CD4-positive, alpha-beta T cell treated with Interleukin-4 for 4 hours (primary cell): ENCODE results near the gene OMA1.

Experiments
- DNase-seq: peaks from one replicate; pipeline ENCODE4 v3.0.0-alpha.2; 2020

The OMA1 gene

DNA sequence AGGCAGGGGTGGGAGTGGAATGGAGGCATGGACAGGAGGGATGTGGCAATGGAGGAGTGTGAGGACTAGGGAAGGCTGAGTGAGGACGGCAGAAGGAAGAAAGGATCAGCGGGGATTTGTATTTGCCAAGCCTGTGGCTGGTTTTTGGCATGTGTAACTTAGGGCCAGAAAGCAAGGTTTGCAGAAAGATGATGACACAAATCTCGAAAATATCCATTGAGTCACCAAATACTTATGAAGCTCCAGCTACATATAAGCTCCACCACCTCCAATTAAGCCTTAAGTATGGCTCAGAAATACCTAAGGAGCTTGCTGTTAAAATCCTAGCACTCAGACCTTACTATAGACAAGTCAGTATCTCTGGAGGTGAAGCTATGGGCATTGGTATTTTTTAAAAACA is 90.1 kb downstream of the OMA1 start:
- no peak for DNase-seq

DNA sequence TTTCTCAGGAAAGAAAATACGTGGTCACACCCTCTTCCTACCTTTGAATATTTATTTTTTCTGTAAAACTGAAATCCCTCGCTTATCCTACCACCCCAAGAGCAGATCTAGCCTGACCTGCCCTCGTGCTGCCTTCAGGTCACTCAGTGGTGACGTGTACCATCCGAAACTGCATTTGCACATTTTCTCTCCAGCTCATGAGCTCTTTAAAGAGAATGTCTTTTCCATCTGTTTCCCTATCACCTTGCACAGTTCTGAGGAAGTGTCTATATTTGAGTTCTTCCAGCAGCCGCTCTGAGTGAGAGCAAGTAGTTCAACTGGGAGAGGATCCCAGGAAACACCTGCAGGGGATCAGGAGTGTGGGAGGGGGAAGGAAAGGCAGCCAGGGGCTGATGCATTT is 91.7 kb downstream of the OMA1 start:
- no peak for DNase-seq

DNA sequence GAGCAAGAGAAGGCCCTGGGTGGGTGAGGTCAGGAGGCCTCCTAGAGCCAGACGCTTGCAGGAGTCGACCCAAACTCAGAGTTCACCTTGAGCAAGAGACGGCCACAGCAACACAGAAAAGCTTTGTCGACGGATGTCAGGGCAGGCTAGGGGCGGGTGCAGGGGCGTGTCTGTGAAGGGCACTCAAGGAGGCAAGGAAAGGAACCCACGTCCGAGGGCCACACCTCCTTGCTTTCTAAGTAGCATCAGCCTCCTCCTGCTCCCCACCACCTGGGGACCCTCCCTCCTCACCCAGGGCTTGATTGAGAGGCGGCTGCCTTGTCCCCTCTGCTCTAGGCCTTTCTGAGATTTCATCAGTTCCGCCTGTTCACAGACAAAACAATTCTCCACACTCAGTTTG is 92.1 kb downstream of the OMA1 start:
- DNase-seq, result no peak

DNA sequence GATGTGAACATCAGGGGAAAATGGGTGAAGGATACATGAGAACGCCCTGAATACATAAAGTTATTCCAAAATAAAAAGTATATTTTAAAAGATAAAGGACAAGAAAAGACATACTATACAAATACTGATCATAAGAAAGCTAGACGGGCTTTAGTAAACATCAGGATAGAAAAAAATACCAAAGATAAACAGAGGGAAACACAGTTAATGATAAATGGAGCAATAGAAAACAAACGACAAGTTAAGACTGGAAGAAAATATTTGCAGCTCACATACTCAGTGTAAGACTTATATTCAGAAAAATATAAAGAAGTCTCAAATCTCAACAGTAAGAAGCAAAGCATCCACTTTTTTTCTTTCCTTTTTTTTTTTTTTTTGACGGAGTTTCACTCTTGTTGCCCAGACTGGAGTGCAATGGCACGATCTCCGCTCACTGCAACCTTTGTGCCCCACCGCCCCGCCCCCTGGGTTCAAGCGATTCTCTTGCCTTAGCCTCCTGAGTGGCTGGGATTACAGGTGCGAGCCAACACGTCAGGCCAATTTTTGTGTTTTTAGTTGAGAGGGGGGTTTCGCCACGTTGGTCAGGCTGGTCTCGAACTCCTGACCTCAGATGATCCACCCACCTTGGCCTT is 94.8 kb downstream of the OMA1 start:
- no peak for DNase-seq

DNA sequence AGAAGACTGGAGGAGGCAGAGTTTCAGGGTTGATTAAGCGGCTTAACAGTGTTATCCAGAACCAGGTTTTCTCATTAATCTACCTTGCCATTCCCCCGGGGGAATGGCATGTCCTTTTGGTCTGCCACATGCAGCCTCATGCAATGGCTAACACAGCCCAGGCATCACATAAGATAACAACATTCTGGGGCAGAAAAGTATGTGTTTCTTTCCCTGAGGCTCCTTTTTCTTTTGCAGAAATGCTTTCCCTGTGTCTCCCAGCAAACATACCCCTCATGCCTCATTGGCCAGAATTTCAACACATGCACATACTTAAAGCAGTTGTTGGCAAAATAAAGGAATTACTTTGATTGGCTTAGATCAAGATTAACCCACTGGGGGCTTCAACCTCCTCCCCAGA is 98.6 kb downstream of the OMA1 start:
- DNase-seq, result no peak

DNA sequence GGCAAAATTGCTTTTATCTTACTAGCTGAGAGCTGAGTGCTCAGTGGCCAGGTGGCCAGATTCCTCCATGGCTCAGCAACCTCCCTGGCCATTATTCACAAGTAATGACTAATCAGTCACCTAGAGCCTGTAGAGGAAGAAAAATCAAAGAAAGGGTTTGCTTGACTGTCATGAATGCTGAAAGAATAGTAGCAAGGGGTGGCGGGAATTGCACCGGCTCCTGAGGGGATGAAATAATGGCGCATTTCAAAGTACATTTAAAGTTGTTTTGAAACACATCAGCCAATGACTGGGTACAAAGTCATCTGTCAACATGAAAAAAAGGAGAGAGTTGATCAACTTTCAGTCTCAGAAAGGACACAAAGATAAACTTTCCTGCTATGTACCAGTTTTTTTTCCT is 99.5 kb downstream of the OMA1 start:
- DNase-seq, result no peak

DNA sequence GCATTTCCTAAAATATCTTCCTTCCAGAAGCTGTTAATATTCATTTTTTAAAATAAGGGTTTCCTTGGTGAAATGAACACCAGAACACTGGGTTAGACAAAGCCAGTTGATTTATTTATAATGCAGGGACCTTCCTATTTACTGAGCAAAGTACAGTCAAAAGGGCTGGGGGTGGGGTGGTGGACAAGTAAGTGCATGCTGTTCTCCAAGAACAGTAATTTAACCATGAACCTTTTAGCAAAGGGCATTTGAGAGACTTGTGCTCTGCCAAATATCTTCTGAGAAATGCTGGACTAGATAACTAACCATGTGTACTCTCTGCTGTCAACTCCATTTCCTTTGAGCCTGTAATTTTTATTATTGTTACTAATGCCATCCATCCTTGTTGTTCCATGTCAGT is 100.2 kb downstream of the OMA1 start:
- DNase-seq, result no peak

DNA sequence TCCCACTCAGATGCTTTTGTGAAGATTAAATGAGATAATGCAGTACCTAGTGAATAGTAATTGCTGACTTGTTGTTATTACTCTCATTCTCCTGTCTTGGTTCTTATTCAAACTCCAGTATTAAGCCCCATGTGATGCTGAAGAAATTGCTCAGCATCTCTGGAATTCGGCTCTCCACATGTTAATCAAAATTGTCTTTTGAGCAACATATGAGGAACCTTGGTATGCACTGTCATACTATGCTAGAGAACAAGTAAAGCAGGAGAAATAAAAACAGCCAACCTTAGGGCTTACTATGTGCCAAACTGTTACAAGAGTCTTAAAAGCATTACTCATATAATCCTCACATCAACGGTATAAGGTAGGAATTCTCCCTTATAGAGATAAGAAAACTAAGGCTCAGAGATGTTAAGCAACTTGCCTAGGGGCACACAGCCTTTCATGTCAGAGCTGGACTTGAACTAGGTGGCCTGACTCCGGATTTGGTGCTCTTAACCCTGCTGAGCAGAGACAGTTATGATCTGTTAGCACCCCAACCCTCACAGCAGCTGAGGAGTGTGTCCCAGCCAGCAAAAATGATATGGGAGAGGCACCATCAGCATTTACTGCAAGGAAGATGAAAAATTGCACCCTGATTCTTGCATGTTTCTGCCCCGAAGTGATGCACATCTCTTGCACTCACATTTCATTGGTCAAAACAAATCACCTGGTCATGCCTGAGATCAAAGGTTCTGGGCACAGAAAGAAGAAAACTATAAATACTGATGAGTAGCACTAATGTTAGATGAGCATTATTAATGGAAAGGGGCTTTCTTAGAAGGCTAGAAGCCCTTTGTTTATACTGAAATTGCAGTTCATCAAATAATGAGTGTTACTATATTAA is 102.3 kb downstream of the OMA1 start:
- no peak for DNase-seq

DNA sequence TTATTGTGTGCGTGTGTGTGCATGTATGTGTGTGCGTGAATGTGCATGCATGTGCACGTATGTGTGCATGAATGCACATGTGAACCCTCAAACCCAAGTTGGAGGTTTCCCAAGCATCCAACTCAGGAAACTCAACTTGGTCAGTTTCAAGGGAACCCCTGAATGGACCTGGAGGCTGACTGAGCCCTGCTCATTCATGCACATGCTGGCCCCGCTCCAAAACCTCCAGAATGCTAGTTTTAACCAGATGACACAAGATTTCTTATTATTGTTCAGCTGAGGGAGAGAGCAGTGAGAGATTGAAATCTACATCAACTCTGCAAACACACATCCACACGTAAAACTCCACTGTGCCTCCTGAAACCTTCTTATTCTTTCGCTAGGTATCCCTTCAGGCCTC is 104.4 kb downstream of the OMA1 start:
- no peak for DNase-seq

DNA sequence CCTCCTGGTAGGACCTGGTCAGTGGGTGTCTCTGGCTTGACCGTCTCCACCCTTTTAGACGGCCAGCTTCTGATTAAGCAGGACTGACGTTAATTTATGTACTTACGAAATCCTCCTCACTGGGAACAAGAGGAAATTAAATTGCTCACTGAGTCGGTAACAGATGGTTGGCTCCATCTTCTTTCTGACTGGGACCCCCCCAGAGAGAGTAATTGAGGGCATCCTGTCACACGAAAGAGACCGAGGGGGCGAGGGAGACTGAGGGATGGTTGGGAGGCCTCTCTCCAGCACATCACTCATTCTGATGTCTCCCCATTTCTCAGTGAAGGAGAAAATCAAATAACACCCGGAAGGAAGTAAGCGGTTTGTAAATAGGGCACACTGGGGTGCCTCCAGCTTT is 104.8 kb downstream of the OMA1 start:
- no peak for DNase-seq

DNA sequence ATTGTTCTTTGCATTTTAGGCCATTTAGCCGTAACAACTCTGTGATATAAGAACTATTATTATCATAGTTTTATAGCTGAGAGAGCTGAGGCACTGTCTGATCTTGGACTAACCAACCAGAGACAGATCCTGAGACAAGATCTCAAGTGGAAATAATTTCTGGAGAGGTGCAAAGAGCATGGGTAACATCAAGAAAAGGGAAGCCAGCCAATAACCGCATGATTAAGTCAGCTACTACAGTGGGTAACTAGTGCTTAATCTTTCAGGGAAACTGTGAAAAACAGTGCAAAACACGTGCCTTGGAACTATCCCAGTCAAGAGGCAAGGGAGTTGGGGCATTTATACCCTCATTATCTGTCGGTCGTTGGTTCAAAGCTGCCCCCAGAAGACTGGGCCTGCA is 105.8 kb downstream of the OMA1 start:
- no peak for DNase-seq

DNA sequence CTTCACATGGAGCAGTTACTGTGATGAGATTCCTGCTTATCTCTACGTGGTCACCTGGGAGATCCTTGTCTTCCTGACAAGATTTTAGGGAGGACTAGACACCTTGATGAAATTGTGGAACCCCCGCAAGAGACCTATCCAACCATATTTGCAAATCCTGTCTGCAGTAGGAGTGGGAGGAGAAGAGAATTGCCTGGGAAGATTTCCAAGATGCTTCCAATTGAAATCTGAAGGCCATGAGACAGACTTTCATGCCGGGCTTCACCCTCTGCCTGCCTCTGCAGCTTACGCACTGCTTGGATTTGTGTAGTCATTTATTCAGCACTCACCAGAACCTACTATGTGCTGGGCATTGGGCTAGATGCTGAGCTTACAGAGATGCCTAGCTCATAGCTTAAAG is 106.6 kb downstream of the OMA1 start:
- DNase-seq, result no peak

DNA sequence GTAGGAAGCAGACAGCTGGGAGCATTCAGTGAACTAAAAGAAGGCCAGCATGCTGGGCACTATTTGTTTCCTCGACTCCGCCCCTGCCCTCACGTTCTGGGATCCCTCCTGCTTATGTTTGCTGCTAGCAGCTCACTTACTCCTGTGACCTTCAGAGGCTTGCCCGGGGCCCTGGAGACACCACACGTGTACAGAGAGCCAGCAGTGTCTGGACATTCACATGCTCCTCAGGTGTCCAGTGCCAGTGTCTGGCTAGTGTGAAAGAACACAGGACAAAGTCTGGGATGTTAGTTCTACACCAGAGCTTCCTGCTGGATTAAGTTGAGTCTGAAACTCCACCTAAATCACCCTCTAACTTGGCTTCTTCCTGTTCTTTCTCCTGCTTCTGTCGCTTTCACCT is 108.1 kb downstream of the OMA1 start:
- DNase-seq, result no peak

DNA sequence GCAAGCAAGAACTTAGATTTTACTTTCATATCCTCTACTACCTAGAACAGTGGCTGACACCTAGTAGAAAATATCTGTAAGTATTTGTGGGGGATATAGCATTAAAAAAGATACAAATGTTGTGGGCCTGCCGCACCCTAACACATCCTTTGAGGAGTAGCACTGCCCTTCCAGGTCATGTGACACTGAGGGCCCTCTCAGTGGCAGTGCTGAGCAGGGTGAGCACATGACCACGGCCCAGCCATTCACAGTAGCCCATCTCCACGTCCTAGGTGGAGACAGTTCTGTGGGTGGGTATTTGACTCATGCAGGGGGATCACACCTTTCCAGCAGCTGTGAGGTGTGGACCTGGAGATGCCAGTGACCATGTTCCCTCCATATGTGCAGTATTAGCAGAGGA is 108.9 kb downstream of the OMA1 start:
- no peak for DNase-seq

DNA sequence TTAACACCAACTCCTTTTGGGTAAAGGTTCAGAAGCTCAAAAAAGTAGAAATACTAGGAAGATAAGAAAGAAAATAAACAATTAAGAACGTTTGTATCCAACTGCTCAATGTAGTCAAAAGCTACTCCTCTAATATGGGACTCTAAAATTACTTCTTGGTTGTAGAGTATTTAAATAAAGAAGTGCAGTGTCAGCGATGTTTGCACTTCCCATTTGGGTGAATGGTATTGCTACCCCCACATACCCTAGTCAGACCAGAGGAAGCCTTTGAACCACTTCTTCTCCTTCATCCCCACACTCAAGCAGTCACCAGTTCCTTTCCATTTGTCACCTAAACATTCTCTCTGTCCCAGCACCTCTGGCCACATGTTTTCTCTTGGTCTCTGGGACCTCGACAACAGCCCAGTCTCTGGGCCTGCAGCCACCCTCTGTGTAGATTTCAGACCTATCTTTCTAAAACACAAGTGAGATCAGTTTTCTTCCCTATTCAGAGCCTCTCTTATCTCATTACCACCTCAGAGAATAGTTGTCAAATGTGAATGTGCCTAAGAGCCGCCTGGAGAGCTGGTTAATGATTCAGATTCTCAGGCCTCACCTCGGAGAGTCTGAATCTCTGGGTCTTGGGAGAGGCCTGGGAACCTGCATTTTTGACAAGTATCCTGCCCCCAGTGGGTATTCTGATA is 109.8 kb downstream of the OMA1 start:
- no peak for DNase-seq

DNA sequence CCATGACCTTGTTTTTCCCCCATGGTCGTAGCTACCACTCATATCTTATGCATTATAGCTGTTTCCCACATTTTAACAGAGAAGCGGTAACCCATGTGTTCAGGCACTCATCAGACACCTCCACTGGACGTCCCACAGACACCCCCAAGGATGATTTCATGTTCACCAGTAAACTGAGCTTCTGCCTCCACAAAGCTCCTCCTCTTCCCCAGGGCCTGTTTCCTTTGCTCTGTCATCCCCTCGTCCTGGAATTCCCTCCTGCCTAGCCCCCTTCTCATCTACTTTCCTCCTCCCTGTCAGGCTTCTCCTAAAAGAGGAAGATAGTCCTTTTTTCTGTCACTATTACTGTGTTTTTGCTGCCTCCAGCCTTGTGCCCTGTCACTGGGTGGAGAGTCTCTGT is 111.2 kb downstream of the OMA1 start:
- DNase-seq, result no peak

DNA sequence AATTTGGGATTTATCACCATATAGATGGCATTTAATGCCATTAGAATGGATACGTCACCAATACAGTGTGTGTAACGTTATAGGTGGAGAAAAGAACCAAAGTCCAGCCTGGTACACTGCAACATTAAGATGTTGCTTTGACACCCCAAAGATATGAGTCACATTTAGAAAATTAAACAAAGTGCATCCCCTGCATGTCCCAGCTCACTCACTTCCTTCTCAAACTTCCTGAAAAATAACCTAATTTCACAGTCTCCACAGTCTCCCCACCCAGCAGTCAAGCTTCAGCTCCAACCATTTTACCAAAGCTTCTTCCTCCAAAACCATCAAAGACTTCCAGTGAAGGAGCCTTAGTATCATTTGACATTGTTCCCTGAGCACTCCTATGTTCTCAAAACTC is 111.9 kb downstream of the OMA1 start:
- no peak for DNase-seq

DNA sequence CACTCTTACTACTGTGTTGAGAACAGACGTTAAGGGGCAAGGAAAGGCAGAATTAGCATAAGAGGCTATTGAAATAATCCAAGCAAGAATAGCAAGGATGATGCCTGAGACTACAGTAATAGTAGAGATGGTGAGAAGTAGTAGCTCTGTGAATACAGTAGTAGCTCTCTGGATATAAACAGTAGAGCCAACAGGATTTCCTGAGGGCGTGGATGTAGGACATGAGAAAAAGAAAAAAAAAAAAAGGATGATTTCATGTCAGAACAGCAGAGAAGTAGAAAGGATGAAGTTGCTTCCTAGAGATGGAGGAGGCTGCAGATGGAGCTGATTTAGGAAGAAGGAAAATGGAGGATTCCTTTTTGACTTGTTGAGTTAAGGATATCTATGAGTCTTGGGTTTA is 112.3 kb downstream of the OMA1 start:
- no peak for DNase-seq

DNA sequence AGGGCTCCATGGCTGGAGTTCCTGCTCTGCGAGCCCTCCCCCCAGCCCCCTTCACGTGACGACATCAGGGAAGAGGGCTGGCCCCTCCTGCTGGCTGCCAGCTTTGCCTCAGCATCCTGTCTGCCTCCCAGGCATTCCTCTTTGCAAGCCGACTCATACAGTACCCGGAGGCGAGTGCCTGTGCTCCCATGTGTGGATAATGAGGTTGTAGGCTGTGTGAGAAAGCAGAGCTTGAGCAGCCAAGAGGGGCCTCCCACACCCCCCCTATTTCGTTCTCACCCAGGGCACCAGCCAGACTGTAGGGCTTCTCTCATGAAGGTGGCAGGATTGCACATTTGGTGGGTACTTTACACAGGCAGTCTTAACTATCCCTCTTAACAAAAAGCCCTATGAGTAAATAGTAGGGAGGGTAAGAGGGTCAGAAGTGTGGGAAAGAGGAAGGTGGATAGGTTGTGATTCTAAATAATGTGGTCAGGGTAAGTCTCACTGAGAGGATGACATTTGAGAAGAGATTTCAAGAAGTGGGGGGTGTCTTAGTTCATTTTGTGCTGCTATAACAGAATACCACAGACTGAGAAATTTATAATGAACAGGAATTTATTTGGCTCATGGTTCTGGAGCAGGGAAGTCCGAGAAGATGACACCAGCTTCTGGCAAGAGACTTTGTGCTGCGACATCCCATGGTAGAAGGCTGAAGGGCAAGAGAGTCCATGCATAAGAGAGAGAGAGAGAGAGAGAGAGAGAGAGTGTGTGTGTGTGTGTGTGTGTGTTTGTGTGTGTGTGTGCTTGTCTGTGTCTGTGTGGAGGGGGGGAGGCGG is 113.5 kb downstream of the OMA1 start:
- no peak for DNase-seq

DNA sequence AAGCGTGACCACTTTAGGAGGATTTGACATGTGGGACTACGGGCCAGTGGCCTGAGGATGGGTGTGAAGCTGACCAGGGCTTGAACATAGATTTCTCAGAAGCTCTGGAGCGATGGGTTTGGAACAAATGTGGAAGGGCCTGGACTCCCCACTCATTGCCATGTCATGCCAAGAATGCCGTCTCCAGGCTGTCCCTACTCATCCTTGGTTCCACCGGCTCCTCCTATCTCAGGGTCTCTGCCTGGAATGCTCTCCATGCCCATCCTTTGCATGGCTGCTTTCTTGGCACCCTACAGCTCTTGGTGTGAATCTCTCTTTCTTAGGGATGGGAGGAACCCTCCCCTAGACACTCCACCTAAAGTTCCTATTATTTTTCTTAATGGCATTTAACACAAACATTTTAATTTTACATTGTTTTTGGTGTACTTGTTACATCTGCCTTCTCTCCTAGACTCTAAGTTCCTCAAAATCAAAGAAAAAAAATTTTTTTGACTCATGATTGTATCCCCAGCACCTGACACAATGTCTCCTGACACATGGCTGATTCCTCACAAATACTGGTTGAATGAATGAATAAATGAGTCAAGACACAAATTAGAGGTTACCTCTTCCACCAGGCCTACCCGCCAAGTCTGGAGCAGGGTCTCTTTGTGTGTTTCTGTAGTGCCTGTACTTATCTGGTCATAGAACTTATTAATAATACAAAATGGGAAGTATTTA is 114.5 kb downstream of the OMA1 start:
- no peak for DNase-seq
